SK-N-MC (cell line): ENCODE results near the gene SIVA1.

Experiments used
- EZH2 ChIP-seq: fragments of 200-600 bp; sonication (generic); IDR thresholded peaks from one replicate; pipeline ENCODE4 v1.6.1; 2017; ENCODE audit warnings: antibody characterized with exemption
- FOXP2 ChIP-seq: optimal IDR thresholded peaks from 2 replicates; pipeline ENCODE3; 2011; ENCODE audit warnings: mild to moderate bottlenecking, moderate library complexity; ENCODE audit not compliant: insufficient read depth; ENCODE audit errors: extremely low read length, control extremely low read depth
- POLR2AphosphoS5 ChIP-seq: IDR thresholded peaks from 2 replicates; pipeline ENCODE4 v1.6.1; 2012; ENCODE audit warnings: mild to moderate bottlenecking, low read depth, low read length, borderline replicate concordance

DNA sequence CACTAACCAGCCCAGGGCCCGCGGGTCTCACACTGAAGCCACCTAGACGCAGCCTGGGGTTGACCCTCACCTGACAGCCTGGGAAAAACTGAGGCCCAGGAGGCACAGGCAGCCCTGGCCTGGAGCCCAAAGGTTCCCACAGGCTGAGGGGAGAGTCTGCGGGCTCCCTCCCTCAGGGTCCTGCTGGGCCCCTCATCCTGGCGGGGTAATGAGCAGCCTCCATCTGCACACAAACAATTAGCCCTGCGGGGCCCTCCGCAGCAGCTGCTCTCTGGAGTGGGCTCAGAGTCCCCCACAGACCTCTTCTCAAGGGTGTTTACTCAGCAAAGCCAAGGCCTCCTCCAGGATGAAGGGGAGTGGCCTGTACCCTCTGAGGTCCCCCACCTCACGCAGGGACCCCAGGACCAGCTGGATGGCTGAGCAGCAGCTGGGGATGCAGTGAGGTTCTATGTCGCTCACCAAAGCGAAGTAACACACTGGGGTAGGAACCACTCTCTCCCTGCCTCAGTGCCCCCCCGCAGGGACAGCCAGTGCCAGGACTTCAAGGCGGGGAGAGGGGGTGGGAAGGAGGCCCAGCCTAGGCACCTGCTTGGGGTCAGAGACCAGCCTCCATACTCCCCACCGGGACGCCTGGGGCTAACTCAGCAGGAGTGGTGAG lies 35.3 kb downstream of the SIVA1 start:
- TF ChIP-seq EZH2 (no peak), POLR2AphosphoS5 (no peak), FOXP2 (no peak)
